Fibroblast of mammary gland (primary cell): ENCODE data around the gene CEBPB.

ENCODE experiments used
- DNase-seq: peaks from one replicate; pipeline ENCODE4 v3.0.0-alpha.2; 2010; ENCODE audit warnings: low read depth
- H3K4me3 ChIP-seq: 2 replicates; pipeline ENCODE4 v1.5.1; 2011; ENCODE audit warnings: low read depth, mild to moderate bottlenecking, low read length, moderate library complexity; ENCODE audit not compliant: control insufficient read depth
- TF ChIP-seq, protein P1 (sequence below): conservative IDR thresholded peaks from 2 replicates; pipeline ENCODE4 v1.5.1; 2011; ENCODE audit warnings: low read depth, low read length, inconsistent platforms; ENCODE audit not compliant: control insufficient read depth, insufficient read depth

The CEBPB gene

DNA sequence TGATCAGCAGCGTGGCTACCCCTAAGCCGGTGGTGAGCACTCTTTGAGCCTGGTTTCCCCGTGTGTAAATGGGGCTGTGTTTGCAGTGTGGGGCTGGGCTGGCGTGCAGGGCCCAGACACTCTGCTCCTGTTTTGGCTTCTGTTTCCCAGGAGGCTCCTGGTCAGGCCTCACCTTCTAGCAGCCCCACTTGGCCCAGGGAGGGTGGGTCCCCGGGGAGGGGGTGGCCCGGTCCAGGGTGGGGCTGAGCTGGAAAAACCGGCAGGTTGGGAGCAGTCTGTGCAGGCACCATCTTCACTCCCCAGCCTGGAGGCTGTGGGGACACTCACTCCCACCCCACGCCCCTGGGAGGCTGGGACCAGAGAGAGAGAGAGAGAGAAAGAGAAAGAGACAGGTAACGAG, 25.3 kb downstream of the CEBPB start:
- DNase-seq, result no peak
- H3K4me3 ChIP-seq, result no peak overlapping the region
- TF ChIP-seq, protein P1, sequence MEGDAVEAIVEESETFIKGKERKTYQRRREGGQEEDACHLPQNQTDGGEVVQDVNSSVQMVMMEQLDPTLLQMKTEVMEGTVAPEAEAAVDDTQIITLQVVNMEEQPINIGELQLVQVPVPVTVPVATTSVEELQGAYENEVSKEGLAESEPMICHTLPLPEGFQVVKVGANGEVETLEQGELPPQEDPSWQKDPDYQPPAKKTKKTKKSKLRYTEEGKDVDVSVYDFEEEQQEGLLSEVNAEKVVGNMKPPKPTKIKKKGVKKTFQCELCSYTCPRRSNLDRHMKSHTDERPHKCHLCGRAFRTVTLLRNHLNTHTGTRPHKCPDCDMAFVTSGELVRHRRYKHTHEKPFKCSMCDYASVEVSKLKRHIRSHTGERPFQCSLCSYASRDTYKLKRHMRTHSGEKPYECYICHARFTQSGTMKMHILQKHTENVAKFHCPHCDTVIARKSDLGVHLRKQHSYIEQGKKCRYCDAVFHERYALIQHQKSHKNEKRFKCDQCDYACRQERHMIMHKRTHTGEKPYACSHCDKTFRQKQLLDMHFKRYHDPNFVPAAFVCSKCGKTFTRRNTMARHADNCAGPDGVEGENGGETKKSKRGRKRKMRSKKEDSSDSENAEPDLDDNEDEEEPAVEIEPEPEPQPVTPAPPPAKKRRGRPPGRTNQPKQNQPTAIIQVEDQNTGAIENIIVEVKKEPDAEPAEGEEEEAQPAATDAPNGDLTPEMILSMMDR, result no peak

DNA sequence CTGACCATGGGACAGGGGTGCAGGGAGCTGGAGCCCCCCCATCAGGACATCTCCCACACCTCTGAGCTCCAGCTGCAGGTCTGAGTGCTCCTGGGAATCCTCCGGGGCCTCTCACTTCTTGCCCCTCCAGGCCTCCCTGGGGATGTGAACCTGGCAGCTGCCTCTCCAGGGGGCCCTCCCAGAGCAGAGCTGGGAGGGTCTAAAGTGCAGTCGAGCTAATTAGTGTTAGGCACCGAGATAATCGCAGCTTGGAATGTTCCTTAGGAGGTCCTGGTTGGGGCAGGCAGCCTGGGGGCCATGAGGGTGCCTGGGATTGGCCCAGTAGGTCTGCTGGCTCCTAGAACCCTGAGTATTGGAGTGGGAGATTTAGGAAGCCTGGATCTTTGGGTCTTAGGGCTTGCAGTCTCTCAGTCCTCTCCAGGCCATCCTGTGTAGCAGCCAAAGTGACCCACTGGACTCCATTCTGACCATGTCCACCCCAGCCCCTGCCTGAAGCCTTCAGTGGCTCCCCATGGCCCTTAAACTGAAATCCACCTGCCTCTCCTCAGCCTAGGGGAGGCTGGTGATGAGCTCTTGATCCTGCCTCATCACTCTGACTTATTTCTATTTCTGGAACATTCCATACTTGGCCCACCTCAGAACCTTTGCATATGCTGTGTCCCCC, 26.0 kb downstream of the CEBPB start:
- TF ChIP-seq, protein P1, result no peak
- DNase-seq, result no peak
- H3K4me3 ChIP-seq, result no peak overlapping the region

DNA sequence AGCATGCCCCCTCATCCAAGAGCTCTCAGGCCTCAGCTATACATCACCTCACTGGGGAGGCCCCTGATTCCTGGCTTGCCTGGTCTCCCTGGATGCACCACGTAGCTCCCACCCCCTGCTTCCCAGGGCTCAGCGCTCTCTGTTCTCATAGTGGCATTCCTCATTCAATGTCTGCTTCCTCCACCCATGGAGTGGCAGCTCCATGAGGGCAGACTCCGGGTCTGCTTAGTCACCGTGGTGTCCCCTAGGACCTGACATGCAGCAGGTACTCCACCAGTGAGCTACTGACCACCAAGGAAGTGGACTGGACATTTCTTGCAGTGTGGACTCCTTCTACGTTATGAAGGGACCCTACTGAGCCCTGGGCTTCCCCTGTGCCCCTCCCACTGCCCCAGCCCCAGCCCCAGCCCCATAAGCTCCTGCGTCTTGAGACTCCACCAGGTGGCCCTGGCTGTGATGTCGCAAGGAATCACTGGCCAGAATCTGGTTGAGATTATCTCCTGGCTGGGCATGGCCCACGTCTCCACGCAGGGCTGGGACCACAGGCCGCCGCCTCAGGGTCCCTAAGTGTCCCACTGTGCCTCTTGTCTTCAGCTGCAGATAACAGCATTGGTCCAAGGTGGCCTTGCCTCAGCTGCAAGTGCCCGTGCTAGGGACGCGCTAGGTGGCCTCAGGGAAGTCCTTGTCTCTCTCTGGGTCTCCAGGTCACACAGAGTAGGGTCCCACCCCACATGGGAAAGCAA, 26.7 kb downstream of the CEBPB start:
- TF ChIP-seq, protein P1, result no peak

GRCh38 chr20:50218987-50219435, 28.4 kb downstream of the CEBPB start:
- TF ChIP-seq, protein P1, result no peak
- peak; percentile 44 for DNase-seq
- no peak overlapping the region for H3K4me3 ChIP-seq

More for the DNA sequence above, 26.7 kb downstream of the CEBPB start:
- H3K4me3 ChIP-seq, result no peak overlapping the region
- DNase-seq, result no peak

- H3K4me3 ChIP-seq, result no peak overlapping the region
- TF ChIP-seq, protein P1, result no peak
- no peak for DNase-seq
Measured at GRCh38 chr20:50219600-50219999, 29.0 kb downstream of the CEBPB start.

DNA sequence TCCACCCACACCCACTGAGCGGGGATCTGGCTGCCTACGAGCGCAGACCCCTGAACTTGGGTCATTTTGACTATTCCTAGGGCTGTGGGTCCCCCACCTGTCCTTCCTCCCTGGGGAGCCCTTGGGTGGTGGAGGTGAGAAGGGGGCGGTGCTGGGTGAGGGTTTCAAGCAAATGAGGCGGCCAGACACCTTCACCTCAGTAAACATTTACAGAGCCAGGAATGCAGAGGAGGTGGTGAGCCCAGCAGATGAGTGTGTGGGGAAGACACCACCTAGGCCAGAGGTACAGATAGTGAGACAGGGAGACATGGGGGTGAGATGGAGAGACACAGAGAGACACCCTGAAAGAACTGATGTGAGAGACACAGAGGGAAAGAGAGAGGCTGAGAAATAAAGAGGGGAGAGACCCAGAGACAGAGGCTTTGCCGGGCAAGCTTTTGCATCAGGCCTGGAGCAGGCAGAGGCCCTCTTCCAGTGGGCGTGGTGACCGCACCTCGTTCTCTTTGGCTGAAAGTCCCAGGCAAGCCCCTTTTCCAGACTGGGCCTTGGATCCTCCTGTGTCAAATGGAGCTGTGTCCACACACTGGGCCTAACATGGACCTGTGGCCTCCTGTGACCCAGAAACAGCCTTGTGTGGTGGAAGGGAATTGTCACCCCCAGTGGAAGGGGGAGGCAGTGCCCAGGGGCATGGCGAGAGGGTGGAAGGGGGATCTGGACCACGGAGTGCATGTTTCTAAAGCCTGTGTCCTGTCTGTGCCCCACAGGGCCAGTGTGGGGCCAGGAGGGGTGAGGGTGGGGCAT, 29.7 kb downstream of the CEBPB start:
- TF ChIP-seq, protein P1, result no peak
- no peak overlapping the region for H3K4me3 ChIP-seq
- no peak for DNase-seq
